ENCODE data around the gene SCARF2. TPM values are rescaled to one million over a fixed set of nuclear protein-coding genes. Genes with fewer than 3 reads are reported as not detected.
A peak's percentile ranks its signal among the peaks of the same experiment; 100 is the strongest.

Gene SCARF2
- total and polyA plus RNA-seq, 2 donors (not counting 1 experiment from before 2014, with no cell fraction given), result 0.86 to 1.3 TPM

- 2% methylated on average over 55 of the region's 56 CpGs for WGBS (ENCODE audit: insufficient coverage)
- ChIA-PET POLR2A (no interaction called here), CTCF (interaction anchor here (1.2 kb wide), 1 partner anchor 27 kb away, joined by 3 read pairs; no protein-coding TSS in a partner anchor)
- peak overlapping the region; percentile 87 for H3K4me2 ChIP-seq (replicated peaks; ENCODE audit: low read depth, low read length, poor library complexity, severe bottlenecking)
- H3K4me3 Mint-ChIP-seq, result peak overlapping the region; percentile 85
- H3K9ac ChIP-seq (ENCODE audit: low read length), result peak overlapping the region; percentile 53
- peaks cover 26 to 37% of the 10 kb centered on the region in 2 donors for H3K4me1 ChIP-seq (ENCODE audit: control insufficient read depth in 2 of 2, insufficient read depth in 2 of 2, low read length in 2 of 2)
- no peaks in the 10 kb centered on the region for H3K79me2 ChIP-seq (ENCODE audit: control insufficient read depth, insufficient read depth, low read length)
- no peak overlapping the region for H3K27ac Mint-ChIP-seq
- H4K20me1 ChIP-seq (ENCODE audit: control insufficient read depth, insufficient read depth, low read length, poor library complexity, severe bottlenecking), result peaks cover 19% of the 10 kb centered on the region
- TF ChIP-seq, protein P1, sequence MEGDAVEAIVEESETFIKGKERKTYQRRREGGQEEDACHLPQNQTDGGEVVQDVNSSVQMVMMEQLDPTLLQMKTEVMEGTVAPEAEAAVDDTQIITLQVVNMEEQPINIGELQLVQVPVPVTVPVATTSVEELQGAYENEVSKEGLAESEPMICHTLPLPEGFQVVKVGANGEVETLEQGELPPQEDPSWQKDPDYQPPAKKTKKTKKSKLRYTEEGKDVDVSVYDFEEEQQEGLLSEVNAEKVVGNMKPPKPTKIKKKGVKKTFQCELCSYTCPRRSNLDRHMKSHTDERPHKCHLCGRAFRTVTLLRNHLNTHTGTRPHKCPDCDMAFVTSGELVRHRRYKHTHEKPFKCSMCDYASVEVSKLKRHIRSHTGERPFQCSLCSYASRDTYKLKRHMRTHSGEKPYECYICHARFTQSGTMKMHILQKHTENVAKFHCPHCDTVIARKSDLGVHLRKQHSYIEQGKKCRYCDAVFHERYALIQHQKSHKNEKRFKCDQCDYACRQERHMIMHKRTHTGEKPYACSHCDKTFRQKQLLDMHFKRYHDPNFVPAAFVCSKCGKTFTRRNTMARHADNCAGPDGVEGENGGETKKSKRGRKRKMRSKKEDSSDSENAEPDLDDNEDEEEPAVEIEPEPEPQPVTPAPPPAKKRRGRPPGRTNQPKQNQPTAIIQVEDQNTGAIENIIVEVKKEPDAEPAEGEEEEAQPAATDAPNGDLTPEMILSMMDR (IDR thresholded peaks at IDR 0.05), result no peak
- no peak for TF ChIP-seq EZH2 (IDR thresholded peaks at IDR 0.05; ENCODE audit: borderline replicate concordance, insufficient read depth, low read depth, low read length, poor library complexity, severe bottlenecking)
- H3K27me3 ChIP-seq (replicated peaks in 1 of 4; ENCODE audit: control extremely low read depth in 1 of 4, control insufficient read depth in 3 of 4, insufficient read depth in 4 of 4, low read length in 3 of 4), result peaks cover 0 to 73% (median 33%) of the 10 kb centered on the region in 4 experiments
- ATAC-seq (ENCODE audit: low read depth) (peak; percentile 15), DNase-seq (no peak)
- intact Hi-C loops (cut with micrococcal nuclease), result no loop called here
- peak overlapping the region in 3 of 5 experiments; percentile 36 to 41 (median 40) for H3K4me3 ChIP-seq (ENCODE audit: control extremely low read depth in 1 of 5, extremely low read depth in 1 of 5, insufficient read depth in 1 of 5, low read depth in 2 of 5, low read length in 4 of 5)
- peak overlapping the region; percentile 42 for H2AFZ ChIP-seq (ENCODE audit: insufficient read depth, low read depth, low read length, poor library complexity, severe bottlenecking)
- no peaks in the 10 kb centered on the region for H3K9me3 Mint-ChIP-seq (ENCODE audit: insufficient read depth)
- H3K36me3 ChIP-seq (replicated peaks in 1 of 2; ENCODE audit: control extremely low read depth in 1 of 2, control insufficient read depth in 1 of 2, extremely low read depth in 1 of 2, insufficient read depth in 2 of 2, low read length in 1 of 2), result no peaks in the 10 kb centered on the region
- H3K9me3 ChIP-seq (ENCODE audit: control extremely low read depth in 1 of 3, control insufficient read depth in 2 of 3, insufficient read depth in 1 of 3, low read length in 2 of 3), result peaks cover 0 to 26% (median 0%) of the 10 kb centered on the region in 3 donors
- peaks cover 48% of the 10 kb centered on the region for H3K27me3 Mint-ChIP-seq
- H3K27ac ChIP-seq (ENCODE audit: low read length in 2 of 2), result no peak overlapping the region
- H3K4me1 Mint-ChIP-seq, result peaks cover 28% of the 10 kb centered on the region
These were observed 1.3 kb downstream of the SCARF2 start for GRCh38 chr22:20436307-20436767.

Measured in B cell (primary cell).